GM12892 (cell line): ENCODE results near the gene MTUS2.

Experiments used
- POLR2A ChIP-seq: IDR thresholded peaks from 2 replicates; pipeline ENCODE4 v1.6.1; 2011; ENCODE audit warnings: low read depth, low read length, control low read depth
- POLR2AphosphoS5 ChIP-seq: IDR thresholded peaks from 2 replicates; pipeline ENCODE4 v1.6.1; 2011; ENCODE audit warnings: low read depth, low read length, control low read depth

- TF ChIP-seq POLR2A (no peak), POLR2AphosphoS5 (no peak)
Measured at GRCh38 chr13:29527511-29527910, 707.4 kb downstream of the MTUS2 start.
